IMR-90 (cell line): ENCODE results near the gene KRT72. TPM values are rescaled to one million over a fixed set of nuclear protein-coding genes. Genes with fewer than 3 reads are reported as not detected.

Source experiments
- ATAC-seq: fragments of 200-7000 bp; cut with Tn5 transposase; 2 replicates; pipeline ENCODE4 v1.9.1; 2020; ENCODE audit warnings: low read depth, mild to moderate bottlenecking, moderate library complexity
- BruUV-seq: library from RNA; stranded (reverse); fragments of 400-500 nt; replicated peaks from 2 replicates; lab custom pipeline; 2021; lab: Mats Ljungman, UMichigan
- CTCF ChIA-PET: fragments of 300-600 bp; formaldehyde crosslinking; extraction: SDS; loops from one replicate; lab custom pipeline; 2021; ENCODE audit warnings: antibody characterized with exemption; lab: Yijun Ruan, JAX
- POLR2A ChIA-PET: fragments of 300-600 bp; sonication (Branson Sonifier 250); formaldehyde crosslinking; loops from one replicate; lab custom pipeline; 2022; ENCODE audit warnings: antibody characterized with exemption; ENCODE audit not compliant: unreplicated experiment; lab: Charles Lee
- DNase-seq: peaks from one replicate; pipeline ENCODE4 v3.0.0; 2013
- H2AFZ ChIP-seq: replicated peaks from 2 replicates; pipeline ENCODE3; 2013; ENCODE audit warnings: low read length, mild to moderate bottlenecking; ENCODE audit not compliant: poor library complexity
- H2AK5ac ChIP-seq: 2 replicates; pipeline ENCODE4 v1.6.1; 2013; ENCODE audit warnings: low read depth, low read length, inconsistent platforms
- H2AK9ac ChIP-seq: replicated peaks from 2 replicates; pipeline ENCODE3; 2013; ENCODE audit warnings: mild to moderate bottlenecking, low read depth, low read length, moderate library complexity; ENCODE audit not compliant: poor library complexity
- H2BK120ac ChIP-seq: 2 replicates; pipeline ENCODE4 v1.6.1; 2013; ENCODE audit warnings: low read depth, low read length, inconsistent platforms
- H2BK15ac ChIP-seq: 3 replicates; pipeline ENCODE4 v1.6.1; 2013; ENCODE audit warnings: low read depth, low read length, inconsistent platforms
- H2BK20ac ChIP-seq: 2 replicates; pipeline ENCODE4 v1.6.1; 2013; ENCODE audit warnings: low read depth, mild to moderate bottlenecking, inconsistent platforms, low read length, moderate library complexity
- H2BK5ac ChIP-seq: 2 replicates; pipeline ENCODE4 v1.6.1; 2013; ENCODE audit warnings: mild to moderate bottlenecking, low read depth, low read length, inconsistent platforms; ENCODE audit not compliant: poor library complexity, severe bottlenecking
- H3K14ac ChIP-seq: replicated peaks from 2 replicates; pipeline ENCODE4 v1.6.1; 2013; ENCODE audit warnings: low read depth, low read length, inconsistent platforms
- H3K18ac ChIP-seq: 2 replicates; pipeline ENCODE4 v1.6.1; 2013; ENCODE audit warnings: low read depth, low read length, control low read depth
- H3K23ac ChIP-seq: 2 replicates; pipeline ENCODE4 v1.6.1; 2013; ENCODE audit warnings: low read depth, low read length, inconsistent platforms
- H3K27ac ChIP-seq: 2 replicates; pipeline ENCODE4 v1.5.1; 2013; ENCODE audit warnings: mild to moderate bottlenecking, control low read depth, low read length; ENCODE audit not compliant: insufficient read depth
- H3K27me3 ChIP-seq: 2 replicates; pipeline ENCODE4 v1.6.1; 2013; ENCODE audit warnings: low read length; ENCODE audit not compliant: control insufficient read depth, insufficient read depth
- H3K36me3 ChIP-seq: 2 replicates; pipeline ENCODE4 v1.6.1; 2013; ENCODE audit warnings: low read length, mixed read lengths; ENCODE audit not compliant: control insufficient read depth, insufficient read depth
- H3K4ac ChIP-seq: 2 replicates; pipeline ENCODE4 v1.6.1; 2013; ENCODE audit warnings: low read depth, low read length, inconsistent platforms
- H3K4me1 ChIP-seq: 2 replicates; pipeline ENCODE4 v1.6.1; 2013; ENCODE audit warnings: low read length, mixed read lengths; ENCODE audit not compliant: control insufficient read depth, insufficient read depth
- H3K4me2 ChIP-seq: 2 replicates; pipeline ENCODE4 v1.6.1; 2013; ENCODE audit warnings: low read depth, mild to moderate bottlenecking, control low read depth, low read length, moderate library complexity
- H3K4me3 ChIP-seq: 2 replicates; pipeline ENCODE4 v1.5.1; 2013; ENCODE audit warnings: low read depth, mild to moderate bottlenecking, control low read depth, low read length, moderate library complexity; ENCODE audit not compliant: insufficient read depth
- H3K56ac ChIP-seq: 2 replicates; pipeline ENCODE4 v1.6.1; 2013; ENCODE audit warnings: low read length, inconsistent platforms; ENCODE audit not compliant: insufficient read depth; ENCODE audit errors: extremely low read depth
- H3K79me1 ChIP-seq, 2 experiments: 2 replicates each; pipeline ENCODE4 v1.6.1; 2013; ENCODE audit warnings: low read length in 2 of 2, inconsistent platforms in 1 of 2, low read depth in 1 of 2
- H3K9ac ChIP-seq: 2 replicates; pipeline ENCODE4 v1.6.1; 2013; ENCODE audit warnings: low read depth, low read length, control low read depth
- H3K9me1 ChIP-seq: 2 replicates; pipeline ENCODE4 v1.6.1; 2013; ENCODE audit warnings: low read length, inconsistent platforms; ENCODE audit not compliant: insufficient read depth
- H3K9me3 ChIP-seq: 2 replicates; pipeline ENCODE4 v1.6.1; 2013; ENCODE audit warnings: low read length; ENCODE audit not compliant: control insufficient read depth, insufficient read depth
- H4K20me1 ChIP-seq: 2 replicates; pipeline ENCODE4 v1.6.1; 2013; ENCODE audit warnings: low read length, inconsistent platforms; ENCODE audit not compliant: insufficient read depth
- H4K5ac ChIP-seq: 2 replicates; pipeline ENCODE4 v1.6.1; 2013; ENCODE audit warnings: mild to moderate bottlenecking, low read depth, low read length, control low read depth
- H4K8ac ChIP-seq, 2 experiments: 2 replicates each; pipeline ENCODE4 v1.6.1; 2013; ENCODE audit warnings: low read depth in 2 of 2, low read length in 2 of 2, control low read depth in 1 of 2, inconsistent platforms in 1 of 2
- H4K91ac ChIP-seq: 2 replicates; pipeline ENCODE4 v1.6.1; 2013; ENCODE audit warnings: low read depth, low read length, inconsistent platforms; ENCODE audit not compliant: insufficient read depth
- CEBPB ChIP-seq: IDR thresholded peaks from 2 replicates; pipeline ENCODE4 v1.6.1; 2012; ENCODE audit warnings: low read depth, low read length, improper control_type of control experiment
- CHD1 ChIP-seq: IDR thresholded peaks from 2 replicates; pipeline ENCODE4 v1.6.1; 2012; ENCODE audit warnings: low read depth, low read length, improper control_type of control experiment
- CTCF ChIP-seq: conservative IDR thresholded peaks from 2 replicates; pipeline ENCODE4 v1.5.1; 2012; ENCODE audit warnings: mild to moderate bottlenecking, low read depth, low read length, improper control_type of control experiment
- MAZ ChIP-seq: IDR thresholded peaks from 2 replicates; pipeline ENCODE4 v1.6.1; 2012; ENCODE audit warnings: low read depth, mild to moderate bottlenecking, low read length, improper control_type of control experiment, moderate library complexity, borderline replicate concordance
- MXI1 ChIP-seq: IDR thresholded peaks from 2 replicates; pipeline ENCODE4 v1.6.1; 2012; ENCODE audit warnings: low read depth, mild to moderate bottlenecking, low read length, moderate library complexity, borderline replicate concordance
- POLR2A ChIP-seq: IDR thresholded peaks from 2 replicates; pipeline ENCODE4 v1.6.1; 2012; ENCODE audit warnings: mild to moderate bottlenecking, low read depth, low read length
- RAD21 ChIP-seq: IDR thresholded peaks from 2 replicates; pipeline ENCODE4 v1.6.1; 2012; ENCODE audit warnings: low read length, improper control_type of control experiment
- RCOR1 ChIP-seq: IDR thresholded peaks from 2 replicates; pipeline ENCODE4 v1.6.1; 2012; ENCODE audit warnings: mild to moderate bottlenecking, low read length, improper control_type of control experiment; ENCODE audit not compliant: insufficient replicate concordance
- WGBS, 2 experiments: methylation state at CpG; one replicate each; pipeline versions ENCODE4 v1.1.5 to v1.1.7; 2013; ENCODE audit warnings: missing lambda C conversion rate in 2 of 2; ENCODE audit not compliant: insufficient read length in 1 of 2; ENCODE audit errors: extremely low coverage in 2 of 2; 5-methylcytosine and 5-hydroxymethylcytosine counted together
- dilution Hi-C: fragments of 300-500 bp; cut with HindIII; formaldehyde crosslinking; loops from one replicate; pipeline ENCODE4 v1.14.3; 2018; ENCODE audit warnings: low sequenced_read_pairs; ENCODE audit not compliant: unreplicated experiment
- in situ Hi-C: fragments of 300-500 bp; cut with MboI; formaldehyde crosslinking; loops from 3 replicates; pipeline ENCODE4 v1.14.3; 2019; ENCODE audit warnings: low sequenced_read_pairs, inconsistent platforms, mixed read lengths
- intact Hi-C: fragments of 100-400 bp; cut with micrococcal nuclease; formaldehyde crosslinking; loops from 2 replicates; pipeline ENCODE4 v1.10.0; 2022
- polyA plus RNA-seq, 3 experiments: library from polyadenylated mRNA; depleted of rRNA; stranded (reverse); fragments of >200 nt; gene quantifications; 2 replicates each; pipeline ENCODE4 v1.2.3, GENCODE V29; 2012; ENCODE audit warnings: low replicate concordance in 1 of 3
- total RNA-seq: library from RNA; depleted of rRNA; stranded (reverse); fragments of >200 nt; gene quantifications from 2 replicates; pipeline ENCODE4 v1.2.3, GENCODE V29; 2012
- TF ChIP-seq, protein P1 (sequence below): fragments of 150-350 bp; IDR thresholded peaks from 2 replicates; pipeline ENCODE4 v1.6.1; 2016; ENCODE audit warnings: low read depth, mild to moderate bottlenecking, low read length, moderate library complexity, borderline replicate concordance
- TF ChIP-seq, protein P2 (sequence below): fragments of 150-350 bp; IDR thresholded peaks from 2 replicates; pipeline ENCODE4 v1.6.1; 2017; ENCODE audit warnings: mild to moderate bottlenecking, antibody characterized with exemption, low read length, low read depth

Gene KRT72
- total and polyA plus RNA-seq, 2 of the 4 experiments (the other 2 are of a cell fraction) = not detected

DNA sequence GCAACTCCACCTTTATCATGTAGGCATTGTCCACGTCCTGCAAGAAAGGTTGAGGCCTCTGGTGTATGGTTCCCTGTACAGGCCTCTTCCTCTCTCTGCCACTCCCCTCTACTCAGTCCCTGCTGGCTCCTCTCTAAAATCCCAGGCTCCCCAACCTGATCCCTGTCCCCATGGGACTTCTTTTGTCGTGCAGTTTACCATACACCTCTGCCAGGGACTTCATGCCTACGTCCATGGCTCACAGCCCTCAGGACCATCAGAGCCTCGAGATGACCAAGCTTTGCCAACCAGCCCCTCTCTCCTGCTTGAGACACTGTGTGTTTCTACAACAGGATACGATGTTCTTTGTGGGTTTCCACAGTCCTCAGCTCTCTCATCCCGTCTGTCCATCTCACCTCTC, 47.8 kb upstream of the KRT72 start (continued):
- TF ChIP-seq RCOR1 = no peak
- TF ChIP-seq POLR2A = no peak

- H3K27ac ChIP-seq = no peak overlapping the region
- H3K18ac ChIP-seq = no peak overlapping the region
- no peak overlapping the region for H2BK120ac ChIP-seq
- H2BK20ac ChIP-seq = no peak overlapping the region
- in situ Hi-C loops = no loop called here
- H3K4me3 ChIP-seq = no peak overlapping the region
- no peak overlapping the region for H4K5ac ChIP-seq
- WGBS, 2 experiments = no CpG with 5 or more reads among the region's 8 CpGs
- H3K23ac ChIP-seq = no peak overlapping the region
- H3K4ac ChIP-seq = no peak overlapping the region
- no peak overlapping the region for H2AK5ac ChIP-seq
- no peak overlapping the region for H2AK9ac ChIP-seq
- H2BK5ac ChIP-seq = no peak overlapping the region
- no peaks in the 10 kb centered on the region for H4K20me1 ChIP-seq
- peaks cover 32% of the 10 kb centered on the region for H3K27me3 ChIP-seq
- no peaks in the 10 kb centered on the region for H3K4me1 ChIP-seq
- H3K36me3 ChIP-seq = no peaks in the 10 kb centered on the region
- no peak overlapping the region for H2BK15ac ChIP-seq
- no peak overlapping the region for H4K8ac ChIP-seq
- H3K4me2 ChIP-seq = no peak overlapping the region
- H2AFZ ChIP-seq = no peak overlapping the region
- H4K91ac ChIP-seq = no peak overlapping the region
- DNase-seq (no peak), ATAC-seq (no peak)
- dilution Hi-C loops = no loop called here
- H3K9me1 ChIP-seq = no peaks in the 10 kb centered on the region
- intact Hi-C loops = no loop called here
- CTCF ChIA-PET = no interaction called here
- no peak overlapping the region for H3K9ac ChIP-seq
- no peak overlapping the region for H3K14ac ChIP-seq
- no peaks in the 10 kb centered on the region for H3K9me3 ChIP-seq
- POLR2A ChIA-PET = no interaction called here
- BruUV-seq = no TSS peak
- no peak overlapping the region for H3K56ac ChIP-seq
- H3K79me1 ChIP-seq = no peaks in the 10 kb centered on the region
- TF ChIP-seq, protein P1, sequence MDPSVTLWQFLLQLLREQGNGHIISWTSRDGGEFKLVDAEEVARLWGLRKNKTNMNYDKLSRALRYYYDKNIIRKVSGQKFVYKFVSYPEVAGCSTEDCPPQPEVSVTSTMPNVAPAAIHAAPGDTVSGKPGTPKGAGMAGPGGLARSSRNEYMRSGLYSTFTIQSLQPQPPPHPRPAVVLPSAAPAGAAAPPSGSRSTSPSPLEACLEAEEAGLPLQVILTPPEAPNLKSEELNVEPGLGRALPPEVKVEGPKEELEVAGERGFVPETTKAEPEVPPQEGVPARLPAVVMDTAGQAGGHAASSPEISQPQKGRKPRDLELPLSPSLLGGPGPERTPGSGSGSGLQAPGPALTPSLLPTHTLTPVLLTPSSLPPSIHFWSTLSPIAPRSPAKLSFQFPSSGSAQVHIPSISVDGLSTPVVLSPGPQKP = no peak
- TF ChIP-seq CTCF (no peak), RAD21 (no peak), CHD1 (no peak), CEBPB (no peak), POLR2A (no peak), MAZ (no peak), MXI1 (no peak), RCOR1 (no peak)
- TF ChIP-seq, protein P2, sequence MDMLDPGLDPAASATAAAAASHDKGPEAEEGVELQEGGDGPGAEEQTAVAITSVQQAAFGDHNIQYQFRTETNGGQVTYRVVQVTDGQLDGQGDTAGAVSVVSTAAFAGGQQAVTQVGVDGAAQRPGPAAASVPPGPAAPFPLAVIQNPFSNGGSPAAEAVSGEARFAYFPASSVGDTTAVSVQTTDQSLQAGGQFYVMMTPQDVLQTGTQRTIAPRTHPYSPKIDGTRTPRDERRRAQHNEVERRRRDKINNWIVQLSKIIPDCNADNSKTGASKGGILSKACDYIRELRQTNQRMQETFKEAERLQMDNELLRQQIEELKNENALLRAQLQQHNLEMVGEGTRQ = no peak
These were observed 46.8 kb upstream of the KRT72 start for GRCh38 chr12:52648012-52648550.
